ENCODE results near the gene TXNRD2. TPM values are rescaled to one million over a fixed set of nuclear protein-coding genes. Genes with fewer than 3 reads are reported as not detected.

The TXNRD2 gene
- total RNA-seq, 2 donors from 2014 or later = 7.3 to 13.6 TPM

DNA sequence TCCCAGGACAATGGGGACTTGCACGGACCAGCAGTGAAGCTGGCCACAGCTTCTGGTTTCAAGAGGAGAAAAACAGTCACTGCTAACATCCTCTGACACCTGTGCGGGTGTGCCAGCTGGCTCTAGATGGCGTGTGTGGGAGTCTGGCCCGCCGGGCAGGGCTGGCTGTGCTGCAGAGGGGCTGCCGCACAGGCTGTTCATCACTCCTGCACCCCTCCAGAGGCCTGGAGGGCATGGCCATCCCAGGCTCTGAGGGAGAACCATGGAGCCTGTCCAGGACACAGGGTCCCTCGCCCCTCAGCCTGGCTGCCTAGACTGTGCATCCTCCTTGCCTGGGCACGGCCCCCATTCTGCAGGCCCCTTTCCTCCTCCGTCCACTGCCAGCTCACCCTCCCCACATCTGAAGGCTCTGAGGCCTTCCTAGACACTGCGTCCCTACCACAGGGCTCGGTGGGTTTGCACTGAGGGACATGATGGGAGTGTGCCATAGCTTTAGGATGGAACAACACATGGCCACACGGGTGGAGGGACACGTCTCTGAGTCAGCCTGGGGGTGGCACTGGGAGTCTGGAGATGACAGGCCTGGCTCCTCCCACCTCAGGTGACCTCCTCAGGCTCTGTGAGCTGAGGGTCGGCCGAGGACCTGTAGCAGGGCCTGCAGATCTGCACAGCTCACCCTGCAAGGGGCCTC is 44.8 kb downstream of the TXNRD2 start:
- TF ChIP-seq, protein P1, sequence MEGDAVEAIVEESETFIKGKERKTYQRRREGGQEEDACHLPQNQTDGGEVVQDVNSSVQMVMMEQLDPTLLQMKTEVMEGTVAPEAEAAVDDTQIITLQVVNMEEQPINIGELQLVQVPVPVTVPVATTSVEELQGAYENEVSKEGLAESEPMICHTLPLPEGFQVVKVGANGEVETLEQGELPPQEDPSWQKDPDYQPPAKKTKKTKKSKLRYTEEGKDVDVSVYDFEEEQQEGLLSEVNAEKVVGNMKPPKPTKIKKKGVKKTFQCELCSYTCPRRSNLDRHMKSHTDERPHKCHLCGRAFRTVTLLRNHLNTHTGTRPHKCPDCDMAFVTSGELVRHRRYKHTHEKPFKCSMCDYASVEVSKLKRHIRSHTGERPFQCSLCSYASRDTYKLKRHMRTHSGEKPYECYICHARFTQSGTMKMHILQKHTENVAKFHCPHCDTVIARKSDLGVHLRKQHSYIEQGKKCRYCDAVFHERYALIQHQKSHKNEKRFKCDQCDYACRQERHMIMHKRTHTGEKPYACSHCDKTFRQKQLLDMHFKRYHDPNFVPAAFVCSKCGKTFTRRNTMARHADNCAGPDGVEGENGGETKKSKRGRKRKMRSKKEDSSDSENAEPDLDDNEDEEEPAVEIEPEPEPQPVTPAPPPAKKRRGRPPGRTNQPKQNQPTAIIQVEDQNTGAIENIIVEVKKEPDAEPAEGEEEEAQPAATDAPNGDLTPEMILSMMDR (conservative IDR thresholded peaks at IDR 0.05) = no peak
- no peaks in the 10 kb centered on the region for H3K36me3 ChIP-seq (ENCODE audit: control insufficient read depth, insufficient read depth, low read length)
- 93 to 94% methylated on average over 12 to 15 of the region's 15 CpGs for WGBS, 2 experiments (ENCODE audit: insufficient coverage in 1 of 2, insufficient read length in 1 of 2)
- DNase-seq = peak; percentile 52
- Mint-ChIP-seq H3K27me3 (ENCODE audit: insufficient read depth) (peaks cover 24% of the 10 kb centered on the region), H3K4me3 (no peak overlapping the region), H3K27ac (no peak overlapping the region), H3K36me3 (ENCODE audit: low read depth) (no peaks in the 10 kb centered on the region), H3K4me1 (peaks cover 8% of the 10 kb centered on the region), H3K9me3 (no peaks in the 10 kb centered on the region)
- H3K4me1 ChIP-seq (ENCODE audit: control insufficient read depth, insufficient read depth, low read length) = peaks cover 7% of the 10 kb centered on the region
- H3K4me3 ChIP-seq (ENCODE audit: low read length) = no peak overlapping the region
- H3K27me3 ChIP-seq (ENCODE audit: control insufficient read depth, insufficient read depth, low read length, poor library complexity, severe bottlenecking) = peaks cover 25% of the 10 kb centered on the region
- no peak overlapping the region for H3K27ac ChIP-seq (ENCODE audit: low read depth, low read length)
- no peak overlapping the region for H3K9ac ChIP-seq (ENCODE audit: extremely low read depth, low read length, poor library complexity, severe bottlenecking)
- H3K9me3 ChIP-seq (ENCODE audit: control insufficient read depth, low read length) = no peaks in the 10 kb centered on the region

DNA sequence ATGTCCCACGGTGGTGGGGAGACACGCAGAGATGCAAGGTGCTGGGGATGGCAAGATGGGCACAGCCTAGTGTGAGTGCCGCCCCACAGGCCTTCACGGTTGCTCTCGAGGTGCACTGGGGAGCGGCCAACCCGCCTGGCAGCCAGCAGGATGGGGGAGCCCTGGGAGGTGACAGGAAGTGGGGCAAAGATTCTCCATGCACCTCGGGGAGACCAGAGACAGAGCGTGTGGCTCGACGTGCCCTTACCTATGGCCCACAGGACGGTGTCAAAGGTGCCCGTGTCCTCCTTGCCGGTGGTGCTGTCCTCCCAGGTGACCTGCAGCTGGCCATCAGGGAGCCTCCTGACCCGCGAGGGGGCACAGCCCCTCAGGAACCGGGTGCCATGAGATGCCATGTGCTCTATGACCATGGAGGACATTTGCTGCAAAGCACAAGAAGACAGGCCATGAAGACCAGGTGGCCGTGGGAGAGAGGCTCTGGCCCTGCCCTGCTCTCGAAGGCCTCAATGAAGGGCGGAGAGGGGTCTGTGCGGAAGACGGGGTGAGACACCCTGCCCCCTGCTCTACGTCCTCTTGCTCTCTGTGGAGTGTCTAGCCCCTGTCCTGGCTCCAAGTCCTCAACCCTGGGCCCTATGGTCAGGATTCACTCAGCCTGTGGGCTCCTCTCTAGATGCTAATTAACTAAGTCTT is 46.3 kb downstream of the TXNRD2 start:
- no peak overlapping the region for H3K27ac Mint-ChIP-seq
- Histone ChIP-seq H3K9ac (ENCODE audit: extremely low read depth, low read length, poor library complexity, severe bottlenecking) (no peak overlapping the region), H3K36me3 (ENCODE audit: control insufficient read depth, insufficient read depth, low read length) (no peaks in the 10 kb centered on the region), H3K9me3 (ENCODE audit: control insufficient read depth, low read length) (no peaks in the 10 kb centered on the region), H3K4me3 (ENCODE audit: low read length) (no peak overlapping the region), H3K4me1 (ENCODE audit: control insufficient read depth, insufficient read depth, low read length) (peaks cover 19% of the 10 kb centered on the region), H3K27me3 (ENCODE audit: control insufficient read depth, insufficient read depth, low read length, poor library complexity, severe bottlenecking) (peaks cover 34% of the 10 kb centered on the region), H3K27ac (ENCODE audit: low read depth, low read length) (no peak overlapping the region)
- no peaks in the 10 kb centered on the region for H3K9me3 Mint-ChIP-seq
- TF ChIP-seq, protein P1 (conservative IDR thresholded peaks at IDR 0.05) = no peak
- DNase-seq = no peak
- H3K4me3 Mint-ChIP-seq = no peak overlapping the region
- H3K27me3 Mint-ChIP-seq (ENCODE audit: insufficient read depth) = peaks cover 31% of the 10 kb centered on the region
- H3K4me1 Mint-ChIP-seq = peaks cover 16% of the 10 kb centered on the region
- H3K36me3 Mint-ChIP-seq (ENCODE audit: low read depth) = no peaks in the 10 kb centered on the region
- 93 to 98% methylated on average over 13 to 23 of the region's 23 CpGs for WGBS, 2 experiments (ENCODE audit: insufficient coverage in 1 of 2, insufficient read length in 1 of 2)

DNA sequence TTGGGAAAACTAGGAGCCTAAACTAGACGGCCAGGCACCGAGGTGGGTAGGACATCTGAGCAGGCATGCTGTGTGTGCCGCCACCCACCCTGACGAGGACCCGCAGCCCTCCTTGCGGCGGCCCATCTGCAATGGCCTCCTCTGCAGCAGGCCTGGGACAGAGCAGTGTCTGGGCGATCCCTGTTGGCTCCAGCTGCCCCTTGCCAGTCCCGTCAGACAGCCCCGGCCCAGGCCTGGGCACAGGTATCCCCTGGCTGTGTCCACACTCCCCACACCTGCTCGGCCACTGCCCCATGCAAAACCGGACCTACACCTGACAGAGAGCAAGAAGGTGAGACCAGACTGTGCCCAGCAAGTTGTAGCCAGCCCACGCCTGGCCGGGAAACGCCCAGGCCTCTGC is 48.3 kb downstream of the TXNRD2 start:
- Histone ChIP-seq H3K27me3 (ENCODE audit: control insufficient read depth, insufficient read depth, low read length, poor library complexity, severe bottlenecking) (peaks cover 38% of the 10 kb centered on the region), H3K27ac (ENCODE audit: low read depth, low read length) (no peak overlapping the region), H3K9me3 (ENCODE audit: control insufficient read depth, low read length) (no peaks in the 10 kb centered on the region), H3K9ac (ENCODE audit: extremely low read depth, low read length, poor library complexity, severe bottlenecking) (no peak overlapping the region), H3K4me3 (ENCODE audit: low read length) (no peak overlapping the region), H3K36me3 (ENCODE audit: control insufficient read depth, insufficient read depth, low read length) (no peaks in the 10 kb centered on the region), H3K4me1 (ENCODE audit: control insufficient read depth, insufficient read depth, low read length) (peaks cover 19% of the 10 kb centered on the region)
- no peak overlapping the region for H3K27ac Mint-ChIP-seq
- DNase-seq = no peak
- H3K4me3 Mint-ChIP-seq = no peak overlapping the region
- H3K4me1 Mint-ChIP-seq = peaks cover 16% of the 10 kb centered on the region
- H3K36me3 Mint-ChIP-seq (ENCODE audit: low read depth) = no peaks in the 10 kb centered on the region
- WGBS, 2 experiments (ENCODE audit: insufficient coverage in 1 of 2, insufficient read length in 1 of 2) = 95% methylated on average over 11 to 15 of the region's 15 CpGs
- TF ChIP-seq, protein P1 (conservative IDR thresholded peaks at IDR 0.05) = no peak
- peaks cover 38% of the 10 kb centered on the region for H3K27me3 Mint-ChIP-seq (ENCODE audit: insufficient read depth)
- no peaks in the 10 kb centered on the region for H3K9me3 Mint-ChIP-seq
